A549 (cell line): Measurements from ENCODE around the gene OSBPL3. TPM values are rescaled to one million over a fixed set of nuclear protein-coding genes. Genes with fewer than 3 reads are reported as not detected.
"Not testable (repeated sequence)": the region's sequence is repeated elsewhere in the genome, so short reads cannot be mapped to it uniquely, and the experiment has no call there.

ENCODE experiments used
- ATAC-seq, 2 experiments: fragments of 200-7000 bp in 1 of 2; fragments of >200 bp in 1 of 2; cut with Nextera tagmentation in 1 of 2; cut with Tn5 transposase in 1 of 2; 3 replicates each; pipeline versions ENCODE4 v1.8.0 to v1.9.1; 2018 to 2020; ENCODE audit warnings: mild to moderate bottlenecking in 1 of 2, moderate library complexity in 1 of 2
- CTCF ChIA-PET: fragments of 300-600 bp; sonication (Branson Sonifier 250); formaldehyde crosslinking; extraction: SDS; loops from one replicate; lab custom pipeline; 2021; ENCODE audit warnings: antibody characterized with exemption, inconsistent platforms; lab: Yijun Ruan, JAX
- POLR2A ChIA-PET: fragments of 350-600 bp; formaldehyde crosslinking; extraction: SDS; loops from one replicate; lab custom pipeline; 2021; ENCODE audit warnings: antibody characterized with exemption, inconsistent platforms; lab: Yijun Ruan, JAX
- DNase-seq, 2 experiments: peaks; one replicate each; pipeline versions ENCODE4 v3.0.0 to v3.0.0-alpha.2; 2011 to 2016; ENCODE audit warnings: low read depth in 1 of 2, low spot score in 1 of 2
- FAIRE-seq: peaks from 2 replicates; lab custom pipeline; 2011; peaks lifted over from hg19 to GRCh38; lab: Jason Lieb, UNC
- H3K27ac ChIP-seq, 2 experiments: fragments of >200 bp; sonication (Bioruptor Twin); formaldehyde crosslinking; 3 replicates each; pipeline ENCODE4 v1.5.1; 2016 to 2017
- H3K4me1 ChIP-seq: fragments of >200 bp; sonication (Bioruptor Twin); formaldehyde crosslinking; 3 replicates; pipeline ENCODE4 v1.6.1; 2016
- H3K4me2 ChIP-seq: fragments of >200 bp; sonication (Bioruptor Twin); formaldehyde crosslinking; 3 replicates; pipeline ENCODE4 v1.6.1; 2016
- H3K4me3 ChIP-seq: fragments of >200 bp; sonication (Bioruptor Twin); formaldehyde crosslinking; 3 replicates; pipeline ENCODE4 v1.5.1; 2016
- H3K9me3 ChIP-seq: fragments of >200 bp; sonication (Bioruptor Twin); formaldehyde crosslinking; 3 replicates; pipeline ENCODE4 v1.6.1; 2016
- ATOH8 ChIP-seq: fragments of 250-450 bp; sonication (Bioruptor Pico); IDR thresholded peaks from 2 replicates; pipeline ENCODE4 v1.5.0; 2020; ENCODE audit warnings: low read depth, mild to moderate bottlenecking, moderate library complexity
- CBX8 ChIP-seq: fragments of 200-600 bp; sonication (generic); IDR thresholded peaks from 2 replicates; pipeline ENCODE4 v1.6.1; 2016
- CEBPB ChIP-seq, 2 experiments: fragments of >200 bp in 1 of 2; sonication (Bioruptor Twin) in 1 of 2; formaldehyde crosslinking in 1 of 2; IDR thresholded peaks; 2 replicates each; pipeline ENCODE4 v1.6.1; 2012 to 2016
- CHD4 ChIP-seq: fragments of 200-600 bp; sonication (generic); IDR thresholded peaks from 2 replicates; pipeline ENCODE4 v1.6.1; 2016; ENCODE audit warnings: antibody characterized with exemption, mild to moderate bottlenecking, borderline replicate concordance
- EHMT2 ChIP-seq: fragments of 200-600 bp; sonication (generic); IDR thresholded peaks from 2 replicates; pipeline ENCODE4 v1.6.1; 2016; ENCODE audit warnings: antibody characterized with exemption, low read depth, mild to moderate bottlenecking, moderate library complexity
- FOSL2 ChIP-seq, 2 experiments: fragments of 450-650 bp in 1 of 2; fragments of >200 bp in 1 of 2; sonication (Bioruptor Twin) in 1 of 2; formaldehyde crosslinking; IDR thresholded peaks; 2 replicates each; pipeline versions ENCODE4 v1.5.0 to v1.6.1; 2016 to 2020; ENCODE audit warnings: mild to moderate bottlenecking in 1 of 2, moderate library complexity in 1 of 2
- FOXS1 ChIP-seq: fragments of 250-450 bp; sonication (Bioruptor Pico); IDR thresholded peaks from 2 replicates; pipeline ENCODE4 v1.5.0; 2020; ENCODE audit warnings: mild to moderate bottlenecking, moderate library complexity
- HOXA7 ChIP-seq: fragments of 250-450 bp; sonication (Bioruptor Pico); IDR thresholded peaks from 2 replicates; pipeline ENCODE4 v1.5.0; 2020; ENCODE audit warnings: mild to moderate bottlenecking, moderate library complexity
- HOXB5 ChIP-seq: fragments of 250-450 bp; sonication (Bioruptor Pico); IDR thresholded peaks from 2 replicates; pipeline ENCODE4 v1.5.0; 2020; ENCODE audit warnings: mild to moderate bottlenecking, moderate library complexity
- KDM5A ChIP-seq: fragments of 200-600 bp; sonication (generic); IDR thresholded peaks from 2 replicates; pipeline ENCODE4 v1.6.1; 2016; ENCODE audit warnings: antibody characterized with exemption, mild to moderate bottlenecking
- MAFK ChIP-seq: fragments of 450-650 bp; IDR thresholded peaks from 2 replicates; pipeline ENCODE4 v1.6.1; 2014; ENCODE audit not compliant: partially characterized antibody
- MAZ ChIP-seq: fragments of 150-350 bp; IDR thresholded peaks from 2 replicates; pipeline ENCODE4 v1.6.1; 2014; ENCODE audit warnings: antibody characterized with exemption, low read depth, low read length, borderline replicate concordance
- MYC ChIP-seq: IDR thresholded peaks from 2 replicates; pipeline ENCODE4 v1.6.1; 2012; ENCODE audit warnings: mild to moderate bottlenecking, inconsistent platforms, low read length, improper control_type of control experiment, borderline replicate concordance
- NFE2L2 ChIP-seq: fragments of 150-350 bp; conservative IDR thresholded peaks from 2 replicates; pipeline ENCODE4 v1.6.1; 2014; ENCODE audit warnings: low read length
- PHF8 ChIP-seq: fragments of 200-600 bp; sonication (generic); IDR thresholded peaks from 2 replicates; pipeline ENCODE4 v1.6.1; 2016; ENCODE audit warnings: low read depth, mild to moderate bottlenecking, antibody characterized with exemption, moderate library complexity, borderline replicate concordance
- POLR2A ChIP-seq: IDR thresholded peaks from 2 replicates; pipeline ENCODE4 v1.6.1; 2012; ENCODE audit warnings: mild to moderate bottlenecking, low read length
- RARB ChIP-seq: fragments of 250-450 bp; sonication (Bioruptor Pico); IDR thresholded peaks from 2 replicates; pipeline ENCODE4 v1.8.0; 2021; ENCODE audit warnings: mild to moderate bottlenecking, moderate library complexity
- SMC3 ChIP-seq: fragments of >200 bp; sonication (Bioruptor Twin); formaldehyde crosslinking; IDR thresholded peaks from 3 replicates; pipeline ENCODE4 v1.6.1; 2018; ENCODE audit warnings: inconsistent platforms
- SREBF2 ChIP-seq: fragments of 450-650 bp; IDR thresholded peaks from 2 replicates; pipeline ENCODE4 v1.6.1; 2014; ENCODE audit warnings: mild to moderate bottlenecking, moderate library complexity
- ZFP36 ChIP-seq: fragments of 450-650 bp; IDR thresholded peaks from 2 replicates; pipeline ENCODE4 v1.6.1; 2014; ENCODE audit warnings: borderline replicate concordance; ENCODE audit not compliant: partially characterized antibody
- ZNF302 ChIP-seq: fragments of 250-450 bp; sonication (Bioruptor Pico); IDR thresholded peaks from 2 replicates; pipeline ENCODE4 v1.9.0; 2021; ENCODE audit warnings: inconsistent platforms, mild to moderate bottlenecking, moderate library complexity
- WGBS: methylation state at CpG from one replicate; pipeline ENCODE4 v1.1.6; 2017; ENCODE audit errors: missing lambda C conversion rate; 5-methylcytosine and 5-hydroxymethylcytosine counted together
- polyA plus RNA-seq, 4 experiments: library from polyadenylated mRNA; depleted of rRNA in 3 of 4; stranded (reverse); fragments of >200 nt; fragmentation: RNase III in 1 of 4; extraction: RNeasy Plus Mini Kit Qiagen cat#74134 plus additional on column Dnase treatment in 1 of 4; gene quantifications; 2 replicates in 3 of 4; 3 replicates in 1 of 4; pipeline ENCODE4 v1.2.3, GENCODE V29; 2011 to 2017
- TF ChIP-seq, protein P1 (sequence below): IDR thresholded peaks from 2 replicates; pipeline ENCODE4 v1.6.1; 2012

The OSBPL3 gene
- polyA plus RNA-seq, 2 of the 4 experiments (the other 2 are of a cell fraction) = 10.9 to 17.4 TPM

DNA sequence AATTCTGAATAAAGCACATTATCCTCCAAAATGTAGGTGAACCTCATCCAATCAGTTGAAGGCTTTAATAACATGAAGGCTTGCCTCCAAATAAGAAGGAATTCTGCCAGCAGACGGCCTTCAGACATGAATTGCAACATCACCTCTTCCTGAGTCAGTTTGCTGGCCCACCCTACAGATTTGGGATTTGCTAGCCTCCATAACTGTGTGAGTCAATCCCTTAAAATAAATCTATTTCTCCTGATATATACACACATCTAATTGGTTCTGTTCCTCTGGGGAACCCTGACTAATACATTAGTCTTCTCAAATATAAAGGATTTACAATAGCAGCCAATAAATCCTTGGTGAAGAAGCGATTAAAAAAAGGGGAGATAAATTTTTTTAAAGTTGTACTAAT, 34.8 kb upstream of the OSBPL3 start:
- DNase-seq = peak in 1 of 2 experiments; percentile 16
- Histone ChIP-seq H3K27ac (peak overlapping the region in 1 of 2 experiments; percentile 19; a peak in 1 of 6 replicates), H3K9me3 (no peaks in the 10 kb centered on the region)

GRCh38 chr7:25012710-25013109, 32.7 kb upstream of the OSBPL3 start:
- H3K9me3 ChIP-seq, ATAC-seq, H3K4me2 ChIP-seq, H3K27ac ChIP-seq, POLR2A ChIA-PET, FAIRE-seq, H3K4me1 ChIP-seq, DNase-seq, H3K4me3 ChIP-seq: not testable (repeated sequence)
- CTCF ChIA-PET = interaction anchor here (0.6 to 1.6 kb wide), 3 partner anchors 8 to 81 kb away, joined by 5 to 6 read pairs (median 5); no protein-coding TSS in a partner anchor
- WGBS = 89% methylated on average over 3 of the region's 3 CpGs

More for the DNA sequence above, 34.8 kb upstream of the OSBPL3 start:
- no peak; a peak in 1 of 6 replicates for ATAC-seq
- Histone ChIP-seq H3K4me2 (no peak overlapping the region), H3K4me3 (no peak overlapping the region), H3K4me1 (0 out of 3 replicates have a peak, but pooled peaks cover 4% of the 10 kb centered on the region)
- no peak for FAIRE-seq
- POLR2A ChIA-PET = no interaction called here
- CTCF ChIA-PET = no interaction called here
- WGBS = 48% methylated on average over 2 of the region's 2 CpGs
- TF ChIP-seq CBX8 (no peak), MYC (no peak), CEBPB (IDR thresholded peaks at IDR 0.05) (peak in 1 of 2 experiments; percentile 54; a peak in 1 of 4 replicates), FOSL2 (IDR thresholded peaks at IDR 0.05) (no peak), FOSL2 (CRISPR knock-in tag; IDR thresholded peaks at IDR 0.05) (no peak)
- TF ChIP-seq, all 56 proteins: peak for 1

DNA sequence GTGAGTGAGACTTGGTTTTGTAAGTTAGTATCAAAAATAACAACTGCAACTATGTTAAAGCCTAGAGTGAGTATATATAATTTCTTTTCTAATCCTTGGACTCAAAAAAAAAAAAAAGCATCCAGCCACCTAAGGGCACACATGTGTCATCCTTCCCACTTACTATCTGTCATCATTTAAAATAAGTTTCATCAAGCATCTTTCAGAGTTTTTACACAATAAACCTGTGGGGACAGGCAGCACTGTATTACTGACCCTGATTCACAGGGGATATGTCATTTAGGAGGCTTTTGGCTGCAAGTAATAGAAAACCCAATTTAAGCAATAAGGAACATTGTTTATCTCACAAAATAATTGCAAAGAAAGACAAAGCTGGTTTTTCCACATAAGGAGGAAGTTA, 32.3 kb upstream of the OSBPL3 start:
- FAIRE-seq = no peak
- no peak for TF ChIP-seq RARB
- TF ChIP-seq SMC3 = no peak
- TF ChIP-seq FOXS1 (CRISPR knock-in tag) = no peak
- no peak for TF ChIP-seq MAZ
- TF ChIP-seq ZFP36 = no peak
- TF ChIP-seq KDM5A = no peak
- TF ChIP-seq, all 56 proteins: peak for 0
- DNase-seq (no peak), ATAC-seq (no peak)
- H3K9me3 ChIP-seq = no peaks in the 10 kb centered on the region
- 0 out of 3 replicates have a peak, but pooled peaks cover 7% of the 10 kb centered on the region for H3K4me1 ChIP-seq
- ChIA-PET CTCF (interaction anchor here (0.6 to 1.0 kb wide), 4 partner anchors 8 to 58 kb away, joined by 3 to 6 read pairs (median 4); no protein-coding TSS in a partner anchor), POLR2A (no interaction called here)
- H3K4me2 ChIP-seq = no peak overlapping the region
- no peak overlapping the region for H3K4me3 ChIP-seq
- no peak overlapping the region for H3K27ac ChIP-seq

DNA sequence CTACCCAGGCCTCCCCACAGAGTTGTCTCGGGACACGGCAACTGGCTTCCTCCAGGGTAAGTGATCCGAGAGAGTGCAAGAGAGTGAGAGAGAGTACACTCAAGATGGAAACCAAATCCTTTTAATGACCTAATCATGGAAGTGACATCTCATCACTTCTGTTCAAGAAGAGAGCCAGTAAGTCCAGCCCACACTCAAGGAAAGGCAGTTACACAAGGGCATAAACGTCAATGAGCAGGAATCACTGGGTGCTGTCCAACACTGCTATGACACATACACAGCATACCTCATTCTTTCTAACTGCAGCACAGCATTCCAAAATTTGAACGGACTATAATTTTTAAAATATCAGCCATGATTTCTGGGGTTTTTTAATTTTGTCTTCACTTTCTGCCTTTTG, 29.3 kb upstream of the OSBPL3 start:
- no peak for TF ChIP-seq PHF8
- ATAC-seq (peak; percentile 68 to 85; a peak in 5 of 6 replicates), DNase-seq (peak in 1 of 2 experiments; percentile 36), FAIRE-seq (no peak)
- CTCF ChIA-PET = interaction anchor here (1.7 kb wide), 1 partner anchor 84 kb away, joined by 5 read pairs; no protein-coding TSS in a partner anchor
- H3K4me1 ChIP-seq = 0 out of 3 replicates have a peak, but pooled peaks cover 3% of the 10 kb centered on the region
- H3K9me3 ChIP-seq = no peaks in the 10 kb centered on the region
- no peak overlapping the region for H3K27ac ChIP-seq
- POLR2A ChIA-PET = no interaction called here
- WGBS = 51% methylated on average over 4 of the region's 5 CpGs
- no peak overlapping the region for H3K4me2 ChIP-seq
- H3K4me3 ChIP-seq = no peak overlapping the region

DNA sequence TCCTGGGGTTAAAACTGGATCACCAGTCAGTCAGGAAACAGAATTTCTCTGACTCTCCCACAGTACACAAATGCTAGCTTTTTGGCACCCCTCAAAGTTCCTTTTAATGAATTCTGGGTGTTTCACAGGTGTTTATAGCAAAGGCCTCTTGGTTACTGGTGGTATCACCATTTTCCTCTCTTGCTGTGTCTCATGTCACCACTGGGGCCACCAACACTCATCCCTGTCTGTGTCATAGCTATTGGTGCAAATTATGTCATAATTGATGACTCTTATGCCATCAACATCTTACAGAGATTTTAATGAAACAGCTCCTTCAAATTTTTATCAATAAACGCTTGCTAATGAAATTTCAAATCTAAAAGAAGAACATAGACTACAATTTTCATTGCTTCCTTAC, 27.7 kb upstream of the OSBPL3 start:
- H3K9me3 ChIP-seq = no peaks in the 10 kb centered on the region

DNA sequence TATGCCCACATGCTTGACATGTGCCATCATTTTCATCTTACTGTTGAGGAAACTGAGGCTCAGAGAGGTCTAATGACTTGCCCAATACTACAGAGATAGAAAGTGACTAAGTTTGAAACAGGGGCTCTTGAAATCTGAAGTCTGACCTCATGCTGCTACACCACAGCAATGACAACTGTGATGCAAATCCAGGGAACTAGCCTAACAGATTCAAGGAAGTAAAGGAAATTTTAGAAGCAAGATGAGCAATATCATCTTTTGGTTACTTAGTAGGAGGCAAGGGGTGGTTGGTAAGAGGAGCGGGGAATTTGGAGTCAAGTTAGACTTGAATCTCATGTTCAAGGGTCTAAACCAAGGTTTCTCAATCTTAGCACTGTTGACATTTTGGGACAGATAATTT, 26.3 kb upstream of the OSBPL3 start:
- ChIA-PET CTCF (interaction anchor here (1.0 to 2.2 kb wide), 3 partner anchors 25 to 63 kb away, joined by 3 to 8 read pairs (median 7); partner anchors contain the start of gene OSBPL3), POLR2A (no interaction called here)
- Histone ChIP-seq H3K4me3 (no peak overlapping the region), H3K9me3 (peaks cover 3% of the 10 kb centered on the region; the same call in 1 of the 3 replicates), H3K27ac (no peak overlapping the region), H3K4me2 (no peak overlapping the region), H3K4me1 (0 out of 3 replicates have a peak, but pooled peaks cover 3% of the 10 kb centered on the region)
- 76% methylated on average over 1 of the region's 1 CpG for WGBS
- no peak for ATAC-seq
- no peak for DNase-seq
- FAIRE-seq = no peak
- TF ChIP-seq, protein P1, sequence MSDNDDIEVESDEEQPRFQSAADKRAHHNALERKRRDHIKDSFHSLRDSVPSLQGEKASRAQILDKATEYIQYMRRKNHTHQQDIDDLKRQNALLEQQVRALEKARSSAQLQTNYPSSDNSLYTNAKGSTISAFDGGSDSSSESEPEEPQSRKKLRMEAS = no peak
- TF ChIP-seq ATOH8 (CRISPR knock-in tag) (no peak), POLR2A (no peak), EHMT2 (no peak), MYC (no peak), PHF8 (no peak), SREBF2 (no peak), HOXB5 (CRISPR knock-in tag) (no peak), NFE2L2 (no peak), ZNF302 (CRISPR knock-in tag) (no peak), HOXA7 (no peak), CHD4 (no peak)

More for the DNA sequence above, 27.7 kb upstream of the OSBPL3 start:
- no peak overlapping the region for H3K4me3 ChIP-seq
- H3K27ac ChIP-seq = no peak overlapping the region
- 0 out of 3 replicates have a peak, but pooled peaks cover 3% of the 10 kb centered on the region for H3K4me1 ChIP-seq
- peak; percentile 18 for FAIRE-seq
- H3K4me2 ChIP-seq = no peak overlapping the region
- TF ChIP-seq RARB (no peak), MAFK (no peak)
- TF ChIP-seq, all 56 proteins: peak for 0
- DNase-seq = no peak
- ChIA-PET POLR2A (no interaction called here), CTCF (interaction anchor here (1.0 to 1.8 kb wide), 6 partner anchors 25 to 91 kb away, joined by 3 to 8 read pairs (median 4); partner anchors contain the start of gene OSBPL3)
- no peak for ATAC-seq
- WGBS = 90% methylated on average over 1 of the region's 1 CpG
